ENCODE results near the gene ANKRD16. TPM values are rescaled to one million over a fixed set of nuclear protein-coding genes. Genes with fewer than 3 reads are reported as not detected.
"Not testable (repeated sequence)": the region's sequence is repeated elsewhere in the genome, so short reads cannot be mapped to it uniquely, and the experiment has no call there.

The ANKRD16 gene
- total RNA-seq, 1 experiment from 2014 or later, result 5.8 TPM

- no peak for DNase-seq (ENCODE audit: extremely low read depth, low read depth)
Measured at GRCh38 chr10:5882961-5883360, 6.7 kb downstream of the ANKRD16 start.

- not testable (repeated sequence) for DNase-seq (ENCODE audit: extremely low read depth, low read depth)
Measured at GRCh38 chr10:5877041-5877440, 12.7 kb downstream of the ANKRD16 start.

GRCh38 chr10:5876181-5876768, 13.4 kb downstream of the ANKRD16 start:
- no peak for DNase-seq (ENCODE audit: extremely low read depth, low read depth)

GRCh38 chr10:5873515-5873995, 16.1 kb downstream of the ANKRD16 start:
- peak; percentile 48 for DNase-seq (ENCODE audit: extremely low read depth, low read depth)

- DNase-seq (ENCODE audit: extremely low read depth, low read depth), result no peak
Measured at GRCh38 chr10:5871596-5871995, 18.1 kb downstream of the ANKRD16 start.

- DNase-seq (ENCODE audit: extremely low read depth, low read depth), result no peak
Measured at GRCh38 chr10:5869156-5869555, 20.5 kb downstream of the ANKRD16 start.

- DNase-seq (ENCODE audit: extremely low read depth, low read depth), result not testable (repeated sequence)
Measured at GRCh38 chr10:5868383-5868782, 21.3 kb downstream of the ANKRD16 start.

GRCh38 chr10:5867091-5867615, 22.5 kb downstream of the ANKRD16 start:
- DNase-seq (ENCODE audit: extremely low read depth, low read depth), result not testable (repeated sequence)

- DNase-seq (ENCODE audit: extremely low read depth, low read depth), result not testable (repeated sequence)
Measured at GRCh38 chr10:5866451-5867081, 23.1 kb downstream of the ANKRD16 start.

- not testable (repeated sequence) for DNase-seq (ENCODE audit: extremely low read depth, low read depth)
Measured at GRCh38 chr10:5862981-5863685, 26.6 kb downstream of the ANKRD16 start.

GRCh38 chr10:5862360-5862961, 27.2 kb downstream of the ANKRD16 start:
- DNase-seq (ENCODE audit: extremely low read depth, low read depth), result no peak

- no peak for DNase-seq (ENCODE audit: extremely low read depth, low read depth)
Measured at GRCh38 chr10:5860066-5860465, 29.6 kb downstream of the ANKRD16 start.

GRCh38 chr10:5858811-5859210, 30.9 kb downstream of the ANKRD16 start:
- no peak for DNase-seq (ENCODE audit: extremely low read depth, low read depth)

GRCh38 chr10:5856701-5857004, 33.0 kb downstream of the ANKRD16 start:
- DNase-seq (ENCODE audit: extremely low read depth, low read depth), result no peak

GRCh38 chr10:5855979-5856700, 33.6 kb downstream of the ANKRD16 start:
- DNase-seq (ENCODE audit: extremely low read depth, low read depth), result no peak

GRCh38 chr10:5854131-5854475, 35.6 kb downstream of the ANKRD16 start:
- no peak for DNase-seq (ENCODE audit: extremely low read depth, low read depth)

GRCh38 chr10:5846667-5847066, 43.0 kb downstream of the ANKRD16 start:
- not testable (repeated sequence) for DNase-seq (ENCODE audit: extremely low read depth, low read depth)

GRCh38 chr10:5844345-5845055, 45.2 kb downstream of the ANKRD16 start:
- no peak for DNase-seq (ENCODE audit: extremely low read depth, low read depth)

GRCh38 chr10:5843686-5844344, 45.9 kb downstream of the ANKRD16 start:
- DNase-seq (ENCODE audit: extremely low read depth, low read depth), result no peak

- no peak for DNase-seq (ENCODE audit: extremely low read depth, low read depth)
Measured at GRCh38 chr10:5841965-5842364, 47.7 kb downstream of the ANKRD16 start.
